Neural cell (in vitro differentiated cells): ENCODE data around the gene CHD9NB. TPM values are rescaled to one million over a fixed set of nuclear protein-coding genes. Genes with fewer than 3 reads are reported as not detected.

ENCODE experiments used
- H2AFZ ChIP-seq: fragments of 200-600, 300-800 bp; sonication (generic), shearing (Covaris generic); 2 replicates; pipeline ENCODE4 v1.6.0; 2014; ENCODE audit warnings: low read depth, mild to moderate bottlenecking, antibody characterized with exemption, low read length, moderate library complexity
- H3F3A ChIP-seq: fragments of 200-600 bp; shearing (Covaris generic); 2 replicates; pipeline ENCODE4 v1.6.1; 2016; ENCODE audit warnings: mild to moderate bottlenecking, moderate library complexity, mixed read lengths, antibody characterized with exemption, low read length; ENCODE audit not compliant: insufficient read depth, poor library complexity, severe bottlenecking
- H3K27ac ChIP-seq: fragments of 200-600, 300-800 bp; sonication (generic), shearing (Covaris generic); 2 replicates; pipeline ENCODE4 v1.5.1; 2014; ENCODE audit warnings: mild to moderate bottlenecking, low read length, moderate library complexity
- H3K27me3 ChIP-seq: fragments of 300-800, 200-600 bp; sonication (generic), shearing (Covaris generic); 2 replicates; pipeline ENCODE4 v1.6.0; 2014; ENCODE audit warnings: mild to moderate bottlenecking, low read depth, low read length, moderate library complexity; ENCODE audit not compliant: insufficient read depth
- H3K36me3 ChIP-seq: fragments of 300-800, 200-600 bp; sonication (generic), shearing (Covaris generic); 2 replicates; pipeline ENCODE4 v1.5.1; 2014; ENCODE audit warnings: mild to moderate bottlenecking, antibody characterized with exemption, low read length, moderate library complexity; ENCODE audit not compliant: insufficient read depth
- H3K4me2 ChIP-seq: fragments of 300-800, 200-600 bp; sonication (generic), shearing (Covaris generic); 2 replicates; pipeline ENCODE4 v1.6.0; 2014; ENCODE audit warnings: mild to moderate bottlenecking, low read length
- H3K4me3 ChIP-seq: fragments of 300-800, 200-600 bp; sonication (generic), shearing (Covaris generic); 2 replicates; pipeline ENCODE4 v1.5.1; 2014; ENCODE audit warnings: mild to moderate bottlenecking, low read length, moderate library complexity
- H3K79me2 ChIP-seq: fragments of 200-600 bp; shearing (Covaris generic); replicated peaks from 2 replicates; pipeline ENCODE4 v1.6.0; 2014; ENCODE audit warnings: mild to moderate bottlenecking, low read length, moderate library complexity; ENCODE audit not compliant: insufficient read depth
- H3K9ac ChIP-seq: fragments of 300-800, 200-600 bp; sonication (generic), shearing (Covaris generic); 2 replicates; pipeline ENCODE4 v1.6.1; 2016; ENCODE audit warnings: mild to moderate bottlenecking, low read length, mixed read lengths
- H3K9me2 ChIP-seq: fragments of 200-600 bp; shearing (Covaris generic); 2 replicates; pipeline ENCODE4 v1.6.1; 2016; ENCODE audit warnings: mild to moderate bottlenecking, low read length, mixed read lengths; ENCODE audit not compliant: insufficient read depth
- H3K9me3 ChIP-seq: fragments of 200-600, 300-800 bp; sonication (generic), shearing (Covaris generic); 2 replicates; pipeline ENCODE4 v1.6.1; 2016; ENCODE audit warnings: mild to moderate bottlenecking, mixed run types, low read length, moderate library complexity, mixed read lengths
- H4K20me1 ChIP-seq: fragments of 200-600 bp; shearing (Covaris generic); 2 replicates; pipeline ENCODE4 v1.6.1; 2016; ENCODE audit warnings: mild to moderate bottlenecking, mixed run types; ENCODE audit not compliant: insufficient read depth
- EP300 ChIP-seq: fragments of 450-650 bp; conservative IDR thresholded peaks from 2 replicates; pipeline ENCODE4 v1.6.1; 2014; ENCODE audit warnings: antibody characterized with exemption, mild to moderate bottlenecking, moderate library complexity; ENCODE audit not compliant: poor library complexity, severe bottlenecking
- EZH2 ChIP-seq: fragments of 200-600, 300-800 bp; shearing (Covaris generic), sonication (generic); IDR thresholded peaks from 2 replicates; pipeline ENCODE4 v1.6.1; 2014; ENCODE audit warnings: antibody characterized with exemption, low read length, borderline replicate concordance, mild to moderate bottlenecking; ENCODE audit not compliant: insufficient read depth, poor library complexity, severe bottlenecking
- MXI1 ChIP-seq: fragments of 450-650 bp; conservative IDR thresholded peaks from 2 replicates; pipeline ENCODE4 v1.6.1; 2014; ENCODE audit warnings: antibody characterized with exemption, mild to moderate bottlenecking; ENCODE audit not compliant: poor library complexity, severe bottlenecking
- POLR2AphosphoS5 ChIP-seq: IDR thresholded peaks from 2 replicates; pipeline ENCODE4 v1.6.1; 2012
- RAD21 ChIP-seq: fragments of 450-650 bp; conservative IDR thresholded peaks from 2 replicates; pipeline ENCODE4 v1.6.1; 2014; ENCODE audit warnings: antibody characterized with exemption, mild to moderate bottlenecking, moderate library complexity
- REST ChIP-seq: IDR thresholded peaks from 2 replicates; pipeline ENCODE4 v1.6.1; 2012; ENCODE audit warnings: borderline replicate concordance
- SMC3 ChIP-seq: fragments of 450-650 bp; conservative IDR thresholded peaks from 2 replicates; pipeline ENCODE4 v1.6.1; 2014; ENCODE audit warnings: antibody characterized with exemption, mild to moderate bottlenecking, moderate library complexity; ENCODE audit not compliant: poor library complexity
- TAF1 ChIP-seq: IDR thresholded peaks from 2 replicates; pipeline ENCODE4 v1.6.1; 2012; ENCODE audit warnings: low read depth
- polyA plus RNA-seq: library from polyadenylated mRNA; depleted of rRNA; stranded (reverse); fragments of >200 nt; gene quantifications from 2 replicates; pipeline ENCODE4 v1.2.3, GENCODE V29; 2014
- TF ChIP-seq, protein P1 (sequence below): fragments of 450-650 bp; IDR thresholded peaks from 2 replicates; pipeline ENCODE4 v1.5.1; 2014; ENCODE audit warnings: antibody characterized with exemption, mild to moderate bottlenecking, moderate library complexity; ENCODE audit not compliant: poor library complexity, severe bottlenecking

CHD9NB gene
- polyA plus RNA-seq, 1 donor from 2014 or later, result 0.17 TPM

DNA sequence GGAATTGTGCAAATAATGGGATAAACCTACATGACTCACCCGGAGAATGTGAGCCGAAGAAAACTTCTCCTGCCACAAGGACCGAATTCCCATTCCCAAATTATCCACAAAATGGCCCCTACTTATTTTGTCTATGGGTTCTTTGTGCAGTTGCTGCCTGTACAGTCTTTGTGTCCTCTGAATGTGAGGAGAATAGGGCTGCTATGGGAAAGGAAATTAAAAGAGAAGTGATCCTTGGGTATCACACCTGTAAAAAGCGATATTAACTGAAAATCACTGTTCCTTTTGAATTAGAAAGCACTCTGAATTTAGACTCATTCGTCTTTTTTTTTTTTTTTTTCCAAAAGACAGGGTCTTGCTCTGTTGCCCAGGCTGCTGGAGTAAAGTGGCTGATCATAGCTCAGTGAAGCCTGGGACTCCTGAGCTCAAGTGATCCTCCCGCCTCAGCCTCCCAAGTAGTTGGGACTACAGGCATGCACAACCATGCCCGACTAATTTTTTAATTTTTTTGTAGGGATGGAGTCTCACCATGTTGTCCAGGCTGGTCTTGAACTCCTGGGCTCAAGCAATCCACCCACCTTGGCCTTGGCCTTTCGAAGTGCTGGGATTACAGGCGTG, 47.5 kb upstream of the CHD9NB start:
- H3K9ac ChIP-seq, result peak overlapping the region; percentile 3
- TF ChIP-seq SMC3 (no peak), TAF1 (no peak), MXI1 (no peak), EZH2 (no peak), RAD21 (no peak), EP300 (no peak), POLR2AphosphoS5 (no peak), REST (no peak)
- TF ChIP-seq, protein P1, sequence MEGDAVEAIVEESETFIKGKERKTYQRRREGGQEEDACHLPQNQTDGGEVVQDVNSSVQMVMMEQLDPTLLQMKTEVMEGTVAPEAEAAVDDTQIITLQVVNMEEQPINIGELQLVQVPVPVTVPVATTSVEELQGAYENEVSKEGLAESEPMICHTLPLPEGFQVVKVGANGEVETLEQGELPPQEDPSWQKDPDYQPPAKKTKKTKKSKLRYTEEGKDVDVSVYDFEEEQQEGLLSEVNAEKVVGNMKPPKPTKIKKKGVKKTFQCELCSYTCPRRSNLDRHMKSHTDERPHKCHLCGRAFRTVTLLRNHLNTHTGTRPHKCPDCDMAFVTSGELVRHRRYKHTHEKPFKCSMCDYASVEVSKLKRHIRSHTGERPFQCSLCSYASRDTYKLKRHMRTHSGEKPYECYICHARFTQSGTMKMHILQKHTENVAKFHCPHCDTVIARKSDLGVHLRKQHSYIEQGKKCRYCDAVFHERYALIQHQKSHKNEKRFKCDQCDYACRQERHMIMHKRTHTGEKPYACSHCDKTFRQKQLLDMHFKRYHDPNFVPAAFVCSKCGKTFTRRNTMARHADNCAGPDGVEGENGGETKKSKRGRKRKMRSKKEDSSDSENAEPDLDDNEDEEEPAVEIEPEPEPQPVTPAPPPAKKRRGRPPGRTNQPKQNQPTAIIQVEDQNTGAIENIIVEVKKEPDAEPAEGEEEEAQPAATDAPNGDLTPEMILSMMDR, result no peak
- no peaks in the 10 kb centered on the region for H3K9me3 ChIP-seq
- no peaks in the 10 kb centered on the region for H3K79me2 ChIP-seq
- no peaks in the 10 kb centered on the region for H3F3A ChIP-seq
- peak overlapping the region; percentile 31 for H2AFZ ChIP-seq
- no peak overlapping the region for H3K4me2 ChIP-seq
- no peaks in the 10 kb centered on the region for H4K20me1 ChIP-seq
- H3K4me3 ChIP-seq, result peak overlapping the region; percentile 43
- H3K9me2 ChIP-seq, result no peaks in the 10 kb centered on the region
- H3K36me3 ChIP-seq, result no peaks in the 10 kb centered on the region
- H3K27me3 ChIP-seq, result no peaks in the 10 kb centered on the region
- no peak overlapping the region for H3K27ac ChIP-seq

- H3K79me2 ChIP-seq, result no peaks in the 10 kb centered on the region
- H3K9me2 ChIP-seq, result no peaks in the 10 kb centered on the region
- TF ChIP-seq EP300 (no peak), REST (peak; percentile 8), TAF1 (no peak)
- H3K9me3 ChIP-seq, result no peaks in the 10 kb centered on the region
- peak overlapping the region; percentile 10 for H3K9ac ChIP-seq
- H3K4me2 ChIP-seq, result no peak overlapping the region
- H3K36me3 ChIP-seq, result no peaks in the 10 kb centered on the region
- H3K27ac ChIP-seq, result no peak overlapping the region
- no peaks in the 10 kb centered on the region for H4K20me1 ChIP-seq
- peak overlapping the region; percentile 43 for H3K4me3 ChIP-seq
- H3F3A ChIP-seq, result no peaks in the 10 kb centered on the region
- H2AFZ ChIP-seq, result peak overlapping the region; percentile 31
- no peaks in the 10 kb centered on the region for H3K27me3 ChIP-seq
These were observed 46.8 kb upstream of the CHD9NB start for GRCh38 chr16:53099318-53100130.
